Neural cell (in vitro differentiated cells): ENCODE measurements around the gene LRRC30. TPM values are rescaled to one million over a fixed set of nuclear protein-coding genes. Genes with fewer than 3 reads are reported as not detected.

Experiments used
- H2AFZ ChIP-seq: fragments of 200-600, 300-800 bp; sonication (generic), shearing (Covaris generic); 2 replicates; pipeline ENCODE4 v1.6.0; 2014; ENCODE audit warnings: low read depth, mild to moderate bottlenecking, antibody characterized with exemption, low read length, moderate library complexity
- H3F3A ChIP-seq: fragments of 200-600 bp; shearing (Covaris generic); 2 replicates; pipeline ENCODE4 v1.6.1; 2016; ENCODE audit warnings: mild to moderate bottlenecking, moderate library complexity, mixed read lengths, antibody characterized with exemption, low read length; ENCODE audit not compliant: insufficient read depth, poor library complexity, severe bottlenecking
- H3K27ac ChIP-seq: fragments of 200-600, 300-800 bp; sonication (generic), shearing (Covaris generic); 2 replicates; pipeline ENCODE4 v1.5.1; 2014; ENCODE audit warnings: mild to moderate bottlenecking, low read length, moderate library complexity
- H3K27me3 ChIP-seq: fragments of 300-800, 200-600 bp; sonication (generic), shearing (Covaris generic); 2 replicates; pipeline ENCODE4 v1.6.0; 2014; ENCODE audit warnings: mild to moderate bottlenecking, low read depth, low read length, moderate library complexity; ENCODE audit not compliant: insufficient read depth
- H3K36me3 ChIP-seq: fragments of 300-800, 200-600 bp; sonication (generic), shearing (Covaris generic); 2 replicates; pipeline ENCODE4 v1.5.1; 2014; ENCODE audit warnings: mild to moderate bottlenecking, antibody characterized with exemption, low read length, moderate library complexity; ENCODE audit not compliant: insufficient read depth
- H3K4me2 ChIP-seq: fragments of 300-800, 200-600 bp; sonication (generic), shearing (Covaris generic); 2 replicates; pipeline ENCODE4 v1.6.0; 2014; ENCODE audit warnings: mild to moderate bottlenecking, low read length
- H3K4me3 ChIP-seq: fragments of 300-800, 200-600 bp; sonication (generic), shearing (Covaris generic); 2 replicates; pipeline ENCODE4 v1.5.1; 2014; ENCODE audit warnings: mild to moderate bottlenecking, low read length, moderate library complexity
- H3K79me2 ChIP-seq: fragments of 200-600 bp; shearing (Covaris generic); replicated peaks from 2 replicates; pipeline ENCODE4 v1.6.0; 2014; ENCODE audit warnings: mild to moderate bottlenecking, low read length, moderate library complexity; ENCODE audit not compliant: insufficient read depth
- H3K9ac ChIP-seq: fragments of 300-800, 200-600 bp; sonication (generic), shearing (Covaris generic); 2 replicates; pipeline ENCODE4 v1.6.1; 2016; ENCODE audit warnings: mild to moderate bottlenecking, low read length, mixed read lengths
- H3K9me2 ChIP-seq: fragments of 200-600 bp; shearing (Covaris generic); 2 replicates; pipeline ENCODE4 v1.6.1; 2016; ENCODE audit warnings: mild to moderate bottlenecking, low read length, mixed read lengths; ENCODE audit not compliant: insufficient read depth
- H3K9me3 ChIP-seq: fragments of 200-600, 300-800 bp; sonication (generic), shearing (Covaris generic); 2 replicates; pipeline ENCODE4 v1.6.1; 2016; ENCODE audit warnings: mild to moderate bottlenecking, mixed run types, low read length, moderate library complexity, mixed read lengths
- H4K20me1 ChIP-seq: fragments of 200-600 bp; shearing (Covaris generic); 2 replicates; pipeline ENCODE4 v1.6.1; 2016; ENCODE audit warnings: mild to moderate bottlenecking, mixed run types; ENCODE audit not compliant: insufficient read depth
- EP300 ChIP-seq: fragments of 450-650 bp; conservative IDR thresholded peaks from 2 replicates; pipeline ENCODE4 v1.6.1; 2014; ENCODE audit warnings: antibody characterized with exemption, mild to moderate bottlenecking, moderate library complexity; ENCODE audit not compliant: poor library complexity, severe bottlenecking
- EZH2 ChIP-seq: fragments of 200-600, 300-800 bp; shearing (Covaris generic), sonication (generic); IDR thresholded peaks from 2 replicates; pipeline ENCODE4 v1.6.1; 2014; ENCODE audit warnings: antibody characterized with exemption, low read length, borderline replicate concordance, mild to moderate bottlenecking; ENCODE audit not compliant: insufficient read depth, poor library complexity, severe bottlenecking
- MXI1 ChIP-seq: fragments of 450-650 bp; conservative IDR thresholded peaks from 2 replicates; pipeline ENCODE4 v1.6.1; 2014; ENCODE audit warnings: antibody characterized with exemption, mild to moderate bottlenecking; ENCODE audit not compliant: poor library complexity, severe bottlenecking
- POLR2AphosphoS5 ChIP-seq: IDR thresholded peaks from 2 replicates; pipeline ENCODE4 v1.6.1; 2012
- RAD21 ChIP-seq: fragments of 450-650 bp; conservative IDR thresholded peaks from 2 replicates; pipeline ENCODE4 v1.6.1; 2014; ENCODE audit warnings: antibody characterized with exemption, mild to moderate bottlenecking, moderate library complexity
- SMC3 ChIP-seq: fragments of 450-650 bp; conservative IDR thresholded peaks from 2 replicates; pipeline ENCODE4 v1.6.1; 2014; ENCODE audit warnings: antibody characterized with exemption, mild to moderate bottlenecking, moderate library complexity; ENCODE audit not compliant: poor library complexity
- TAF1 ChIP-seq: IDR thresholded peaks from 2 replicates; pipeline ENCODE4 v1.6.1; 2012; ENCODE audit warnings: low read depth
- polyA plus RNA-seq: library from polyadenylated mRNA; depleted of rRNA; stranded (reverse); fragments of >200 nt; gene quantifications from 2 replicates; pipeline ENCODE4 v1.2.3, GENCODE V29; 2014
- TF ChIP-seq, protein P1 (sequence below): fragments of 450-650 bp; IDR thresholded peaks from 2 replicates; pipeline ENCODE4 v1.5.1; 2014; ENCODE audit warnings: antibody characterized with exemption, mild to moderate bottlenecking, moderate library complexity; ENCODE audit not compliant: poor library complexity, severe bottlenecking
- TF ChIP-seq, protein P2 (sequence below): IDR thresholded peaks from 2 replicates; pipeline ENCODE4 v1.6.1; 2012; ENCODE audit warnings: borderline replicate concordance

The LRRC30 gene
- polyA plus RNA-seq, 1 donor from 2014 or later, result not detected

- Histone ChIP-seq H3K9me3 (no peaks in the 10 kb centered on the region), H3F3A (no peaks in the 10 kb centered on the region), H3K27ac (no peak overlapping the region), H2AFZ (no peak overlapping the region), H3K4me3 (no peak overlapping the region), H3K9ac (no peak overlapping the region), H3K9me2 (no peaks in the 10 kb centered on the region), H3K4me2 (no peak overlapping the region), H4K20me1 (no peaks in the 10 kb centered on the region), H3K27me3 (no peaks in the 10 kb centered on the region), H3K79me2 (no peaks in the 10 kb centered on the region), H3K36me3 (no peaks in the 10 kb centered on the region)
- TF ChIP-seq EZH2 (no peak), RAD21 (no peak), POLR2AphosphoS5 (no peak)
Observed at GRCh38 chr18:7237673-7238272, 6.9 kb downstream of the LRRC30 start.

- no peak overlapping the region for H3K4me2 ChIP-seq
- H3K79me2 ChIP-seq, result no peaks in the 10 kb centered on the region
- no peaks in the 10 kb centered on the region for H3K27me3 ChIP-seq
- H3F3A ChIP-seq, result no peaks in the 10 kb centered on the region
- H4K20me1 ChIP-seq, result no peaks in the 10 kb centered on the region
- H3K4me3 ChIP-seq, result no peak overlapping the region
- H3K27ac ChIP-seq, result no peak overlapping the region
- no peaks in the 10 kb centered on the region for H3K9me2 ChIP-seq
- no peaks in the 10 kb centered on the region for H3K36me3 ChIP-seq
- TF ChIP-seq SMC3 (no peak), POLR2AphosphoS5 (no peak), RAD21 (no peak), EZH2 (no peak), MXI1 (no peak), TAF1 (no peak), EP300 (no peak)
- TF ChIP-seq, protein P1, sequence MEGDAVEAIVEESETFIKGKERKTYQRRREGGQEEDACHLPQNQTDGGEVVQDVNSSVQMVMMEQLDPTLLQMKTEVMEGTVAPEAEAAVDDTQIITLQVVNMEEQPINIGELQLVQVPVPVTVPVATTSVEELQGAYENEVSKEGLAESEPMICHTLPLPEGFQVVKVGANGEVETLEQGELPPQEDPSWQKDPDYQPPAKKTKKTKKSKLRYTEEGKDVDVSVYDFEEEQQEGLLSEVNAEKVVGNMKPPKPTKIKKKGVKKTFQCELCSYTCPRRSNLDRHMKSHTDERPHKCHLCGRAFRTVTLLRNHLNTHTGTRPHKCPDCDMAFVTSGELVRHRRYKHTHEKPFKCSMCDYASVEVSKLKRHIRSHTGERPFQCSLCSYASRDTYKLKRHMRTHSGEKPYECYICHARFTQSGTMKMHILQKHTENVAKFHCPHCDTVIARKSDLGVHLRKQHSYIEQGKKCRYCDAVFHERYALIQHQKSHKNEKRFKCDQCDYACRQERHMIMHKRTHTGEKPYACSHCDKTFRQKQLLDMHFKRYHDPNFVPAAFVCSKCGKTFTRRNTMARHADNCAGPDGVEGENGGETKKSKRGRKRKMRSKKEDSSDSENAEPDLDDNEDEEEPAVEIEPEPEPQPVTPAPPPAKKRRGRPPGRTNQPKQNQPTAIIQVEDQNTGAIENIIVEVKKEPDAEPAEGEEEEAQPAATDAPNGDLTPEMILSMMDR, result no peak
- TF ChIP-seq, protein P2, sequence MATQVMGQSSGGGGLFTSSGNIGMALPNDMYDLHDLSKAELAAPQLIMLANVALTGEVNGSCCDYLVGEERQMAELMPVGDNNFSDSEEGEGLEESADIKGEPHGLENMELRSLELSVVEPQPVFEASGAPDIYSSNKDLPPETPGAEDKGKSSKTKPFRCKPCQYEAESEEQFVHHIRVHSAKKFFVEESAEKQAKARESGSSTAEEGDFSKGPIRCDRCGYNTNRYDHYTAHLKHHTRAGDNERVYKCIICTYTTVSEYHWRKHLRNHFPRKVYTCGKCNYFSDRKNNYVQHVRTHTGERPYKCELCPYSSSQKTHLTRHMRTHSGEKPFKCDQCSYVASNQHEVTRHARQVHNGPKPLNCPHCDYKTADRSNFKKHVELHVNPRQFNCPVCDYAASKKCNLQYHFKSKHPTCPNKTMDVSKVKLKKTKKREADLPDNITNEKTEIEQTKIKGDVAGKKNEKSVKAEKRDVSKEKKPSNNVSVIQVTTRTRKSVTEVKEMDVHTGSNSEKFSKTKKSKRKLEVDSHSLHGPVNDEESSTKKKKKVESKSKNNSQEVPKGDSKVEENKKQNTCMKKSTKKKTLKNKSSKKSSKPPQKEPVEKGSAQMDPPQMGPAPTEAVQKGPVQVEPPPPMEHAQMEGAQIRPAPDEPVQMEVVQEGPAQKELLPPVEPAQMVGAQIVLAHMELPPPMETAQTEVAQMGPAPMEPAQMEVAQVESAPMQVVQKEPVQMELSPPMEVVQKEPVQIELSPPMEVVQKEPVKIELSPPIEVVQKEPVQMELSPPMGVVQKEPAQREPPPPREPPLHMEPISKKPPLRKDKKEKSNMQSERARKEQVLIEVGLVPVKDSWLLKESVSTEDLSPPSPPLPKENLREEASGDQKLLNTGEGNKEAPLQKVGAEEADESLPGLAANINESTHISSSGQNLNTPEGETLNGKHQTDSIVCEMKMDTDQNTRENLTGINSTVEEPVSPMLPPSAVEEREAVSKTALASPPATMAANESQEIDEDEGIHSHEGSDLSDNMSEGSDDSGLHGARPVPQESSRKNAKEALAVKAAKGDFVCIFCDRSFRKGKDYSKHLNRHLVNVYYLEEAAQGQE, result no peak
- no peaks in the 10 kb centered on the region for H3K9me3 ChIP-seq
- H2AFZ ChIP-seq, result no peak overlapping the region
- H3K9ac ChIP-seq, result no peak overlapping the region
Observed at GRCh38 chr18:7242926-7243325, 12.0 kb downstream of the LRRC30 start.
